H9 (cell line): Measurements from ENCODE around the gene HP. TPM values are rescaled to one million over a fixed set of nuclear protein-coding genes. Genes with fewer than 3 reads are reported as not detected.
"Not testable (repeated sequence)": the region's sequence is repeated elsewhere in the genome, so short reads cannot be mapped to it uniquely, and the experiment has no call there.

Experiments used
- DNase-seq: peaks from one replicate; pipeline ENCODE4 v3.0.0-alpha.2; 2017
- H2AFZ ChIP-seq: one replicate; pipeline ENCODE4 v1.6.1; 2013; ENCODE audit warnings: mild to moderate bottlenecking, low read length, control low read depth, moderate library complexity
- H2AK5ac ChIP-seq: 2 replicates; pipeline ENCODE4 v1.6.1; 2013; ENCODE audit warnings: low read length, control low read depth, mixed read lengths; ENCODE audit not compliant: insufficient read length
- H2BK120ac ChIP-seq: one replicate; pipeline ENCODE4 v1.6.1; 2013; ENCODE audit warnings: low read depth, mild to moderate bottlenecking, low read length, control low read depth, inconsistent platforms; ENCODE audit not compliant: poor library complexity, severe bottlenecking
- H2BK12ac ChIP-seq: 2 replicates; pipeline ENCODE4 v1.6.1; 2013; ENCODE audit warnings: low read length, control low read depth, mixed read lengths, low read depth; ENCODE audit not compliant: insufficient read length
- H2BK15ac ChIP-seq: 2 replicates; pipeline ENCODE4 v1.6.1; 2013; ENCODE audit warnings: low read depth, low read length, control low read depth
- H2BK20ac ChIP-seq: one replicate; pipeline ENCODE4 v1.6.1; 2013; ENCODE audit warnings: low read depth, mild to moderate bottlenecking, low read length, control low read depth, inconsistent platforms; ENCODE audit not compliant: poor library complexity, severe bottlenecking
- H2BK5ac ChIP-seq: 2 replicates; pipeline ENCODE4 v1.6.1; 2013; ENCODE audit warnings: low read length, control low read depth, mixed read lengths; ENCODE audit not compliant: insufficient read length
- H3K14ac ChIP-seq: 2 replicates; pipeline ENCODE4 v1.6.1; 2013; ENCODE audit warnings: low read length, control low read depth; ENCODE audit not compliant: insufficient read depth
- H3K18ac ChIP-seq: 2 replicates; pipeline ENCODE4 v1.6.1; 2013; ENCODE audit warnings: low read depth, mild to moderate bottlenecking, mixed read lengths, low read length, control low read depth; ENCODE audit not compliant: insufficient read length
- H3K23ac ChIP-seq: 2 replicates; pipeline ENCODE4 v1.6.1; 2013; ENCODE audit warnings: low read length, control low read depth, mixed read lengths, low read depth; ENCODE audit not compliant: insufficient read length
- H3K23me2 ChIP-seq: 2 replicates; pipeline ENCODE4 v1.6.1; 2013; ENCODE audit warnings: low read depth, mild to moderate bottlenecking, mixed read lengths, low read length, control low read depth; ENCODE audit not compliant: insufficient read length, poor library complexity, severe bottlenecking
- H3K27ac ChIP-seq: 2 replicates; pipeline ENCODE4 v1.5.1; 2013; ENCODE audit warnings: low read length, control low read depth, mixed read lengths, low read depth; ENCODE audit not compliant: insufficient read length
- H3K27me3 ChIP-seq: 2 replicates; pipeline ENCODE4 v1.6.1; 2013; ENCODE audit warnings: low read length, control low read depth, inconsistent platforms; ENCODE audit not compliant: insufficient read depth
- H3K4ac ChIP-seq: 2 replicates; pipeline ENCODE4 v1.6.1; 2013; ENCODE audit warnings: low read depth, mild to moderate bottlenecking, control low read depth, inconsistent platforms, low read length, moderate library complexity
- H3K4me1 ChIP-seq: 2 replicates; pipeline ENCODE4 v1.6.1; 2013; ENCODE audit warnings: low read length, control low read depth, inconsistent platforms; ENCODE audit not compliant: insufficient read depth
- H3K4me2 ChIP-seq: 2 replicates; pipeline ENCODE4 v1.6.1; 2013; ENCODE audit warnings: low read length, control low read depth, mixed read lengths; ENCODE audit not compliant: insufficient read length, insufficient read depth
- H3K56ac ChIP-seq: 2 replicates; pipeline ENCODE4 v1.6.1; 2013; ENCODE audit warnings: low read depth, mild to moderate bottlenecking, mixed read lengths, low read length, control low read depth; ENCODE audit not compliant: insufficient read length
- H3K79me1 ChIP-seq: 2 replicates; pipeline ENCODE4 v1.6.1; 2013; ENCODE audit warnings: low read depth, mild to moderate bottlenecking, moderate library complexity, low read length, control low read depth, inconsistent platforms; ENCODE audit not compliant: insufficient read depth, poor library complexity, severe bottlenecking
- H3K79me2 ChIP-seq: 2 replicates; pipeline ENCODE4 v1.6.1; 2013; ENCODE audit warnings: low read length, control low read depth, inconsistent platforms; ENCODE audit not compliant: insufficient read depth
- H3K9ac ChIP-seq: 2 replicates; pipeline ENCODE4 v1.6.1; 2013; ENCODE audit warnings: low read length, control low read depth, mixed read lengths; ENCODE audit not compliant: insufficient read length; ENCODE audit errors: extremely low read depth
- H3K9me3 ChIP-seq: one replicate; pipeline ENCODE4 v1.6.1; 2013; ENCODE audit warnings: low read depth, low read length, inconsistent platforms; ENCODE audit not compliant: control insufficient read depth
- H3T11ph ChIP-seq: one replicate; pipeline ENCODE4 v1.6.1; 2013; ENCODE audit warnings: mild to moderate bottlenecking, low read length, control low read depth, inconsistent platforms
- H4K20me1 ChIP-seq: one replicate; pipeline ENCODE4 v1.6.1; 2013; ENCODE audit not compliant: control insufficient read depth, insufficient read length, insufficient read depth
- H4K5ac ChIP-seq: 2 replicates; pipeline ENCODE4 v1.6.1; 2013; ENCODE audit warnings: low read depth, mild to moderate bottlenecking, mixed read lengths, low read length, control low read depth; ENCODE audit not compliant: insufficient read length
- H4K8ac ChIP-seq: replicated peaks from 2 replicates; pipeline ENCODE4 v1.6.1; 2013; ENCODE audit warnings: low read length, control low read depth, mixed read lengths, low read depth; ENCODE audit not compliant: insufficient read length
- H4K91ac ChIP-seq: 2 replicates; pipeline ENCODE4 v1.6.1; 2013; ENCODE audit warnings: low read depth, mild to moderate bottlenecking, moderate library complexity, mixed read lengths, low read length, control low read depth; ENCODE audit not compliant: insufficient read length
- H3K27ac Mint-ChIP-seq, 3 experiments: 2 replicates in 2 of 3; 3 replicates in 1 of 3; pipeline ENCODE4 v1.8.0; 2020 to 2021; ENCODE audit warnings: mixed read lengths in 3 of 3, mild to moderate bottlenecking in 1 of 3, moderate library complexity in 1 of 3
- H3K27me3 Mint-ChIP-seq: 2 replicates; pipeline ENCODE4 v1.8.0; 2021; ENCODE audit warnings: low read depth, mild to moderate bottlenecking, moderate library complexity, mixed read lengths
- H3K36me3 Mint-ChIP-seq, 3 experiments: 2 replicates in 2 of 3; 3 replicates in 1 of 3; pipeline ENCODE4 v1.8.0; 2020 to 2021; ENCODE audit warnings: low read depth in 3 of 3, mixed read lengths in 3 of 3; ENCODE audit not compliant: insufficient read depth in 1 of 3
- H3K4me1 Mint-ChIP-seq, 2 experiments: 2 replicates each; pipeline ENCODE4 v1.8.0; 2020; ENCODE audit warnings: mixed read lengths in 2 of 2
- H3K4me3 Mint-ChIP-seq, 2 experiments: 2 replicates in 1 of 2; 3 replicates in 1 of 2; pipeline ENCODE4 v1.8.0; 2020 to 2021; ENCODE audit warnings: mild to moderate bottlenecking in 2 of 2, mixed read lengths in 2 of 2, moderate library complexity in 1 of 2
- H3K9me3 Mint-ChIP-seq, 2 experiments: 2 replicates in 1 of 2; 3 replicates in 1 of 2; pipeline ENCODE4 v1.8.0; 2020; ENCODE audit warnings: mild to moderate bottlenecking in 2 of 2, mixed read lengths in 2 of 2, moderate library complexity in 1 of 2
- WGBS: extraction: QIAGEN DNeasy Blood & Tissue Kit; methylation state at CpG from one replicate; pipeline ENCODE4 v1.1.7; 2013; ENCODE audit warnings: missing lambda C conversion rate, low lambda C conversion rate, mixed read lengths; ENCODE audit not compliant: insufficient read length; ENCODE audit errors: extremely low coverage; 5-methylcytosine and 5-hydroxymethylcytosine counted together
- total RNA-seq: library from RNA; stranded (reverse); gene quantifications from 2 replicates; pipeline ENCODE4 v1.2.1, GENCODE V29; 2021

The HP gene
- total RNA-seq, 1 experiment from 2014 or later: not detected

GRCh38 chr16:72059060-72059459 lies 4.8 kb downstream of the HP start:
- H3K79me2 ChIP-seq, H3K4ac ChIP-seq, H3K4me3 Mint-ChIP-seq, H3K56ac ChIP-seq, H4K5ac ChIP-seq, H2BK15ac ChIP-seq, H3K4me1 ChIP-seq, H3K9ac ChIP-seq, H3K79me1 ChIP-seq, H3K14ac ChIP-seq, H3K4me2 ChIP-seq, H2BK12ac ChIP-seq, H3K4me1 Mint-ChIP-seq, H3K23ac ChIP-seq, H3T11ph ChIP-seq, H4K91ac ChIP-seq, H3K9me3 ChIP-seq, H3K9me3 Mint-ChIP-seq, DNase-seq, H4K20me1 ChIP-seq, H4K8ac ChIP-seq, H3K27ac Mint-ChIP-seq, H3K23me2 ChIP-seq, H3K27me3 ChIP-seq, H2AFZ ChIP-seq, H3K27me3 Mint-ChIP-seq, H2AK5ac ChIP-seq, H2BK120ac ChIP-seq, H3K18ac ChIP-seq, H3K27ac ChIP-seq, H2BK5ac ChIP-seq, H3K36me3 Mint-ChIP-seq, H2BK20ac ChIP-seq: not testable (repeated sequence)
- WGBS: no CpG with 5 or more reads among the region's 7 CpGs
